BJ (cell line): ENCODE results near the gene CPA3. TPM values are rescaled to one million over a fixed set of nuclear protein-coding genes. Genes with fewer than 3 reads are reported as not detected.

Experiments
- CTCF ChIA-PET: fragments of 350-600 bp; formaldehyde crosslinking; extraction: SDS; loops from one replicate; lab custom pipeline; 2021; ENCODE audit warnings: antibody characterized with exemption, inconsistent platforms; lab: Yijun Ruan, JAX
- POLR2A ChIA-PET: fragments of 300-600 bp; sonication (Branson Sonifier 250); formaldehyde crosslinking; extraction: SDS; loops from one replicate; lab custom pipeline; 2021; ENCODE audit warnings: antibody characterized with exemption; lab: Charles Lee
- DNase-seq: peaks from one replicate; pipeline ENCODE4 v3.0.0-alpha.2; 2011; ENCODE audit warnings: low read depth
- H3K27me3 ChIP-seq: 2 replicates; pipeline ENCODE4 v1.6.0; 2011; ENCODE audit warnings: low read length; ENCODE audit not compliant: control insufficient read depth, insufficient read depth
- H3K36me3 ChIP-seq: 2 replicates; pipeline ENCODE4 v1.5.1; 2011; ENCODE audit warnings: low read length; ENCODE audit not compliant: control insufficient read depth, insufficient read depth
- H3K4me3 ChIP-seq: 2 replicates; pipeline ENCODE4 v1.5.1; 2011; ENCODE audit warnings: low read depth, mild to moderate bottlenecking, control low read depth, low read length
- polyA plus RNA-seq: library from polyadenylated mRNA; depleted of rRNA; stranded (reverse); fragments of >200 nt; gene quantifications from 2 replicates; pipeline ENCODE4 v1.2.3, GENCODE V29; 2011
- TF ChIP-seq, protein P1 (sequence below): IDR thresholded peaks from 2 replicates; pipeline ENCODE4 v1.5.1; 2011; ENCODE audit warnings: low read depth, mild to moderate bottlenecking, control low read depth, inconsistent platforms, low read length, moderate library complexity; ENCODE audit not compliant: insufficient read depth

CPA3 gene
- polyA plus RNA-seq, 1 experiment, result 3.1 TPM

DNA sequence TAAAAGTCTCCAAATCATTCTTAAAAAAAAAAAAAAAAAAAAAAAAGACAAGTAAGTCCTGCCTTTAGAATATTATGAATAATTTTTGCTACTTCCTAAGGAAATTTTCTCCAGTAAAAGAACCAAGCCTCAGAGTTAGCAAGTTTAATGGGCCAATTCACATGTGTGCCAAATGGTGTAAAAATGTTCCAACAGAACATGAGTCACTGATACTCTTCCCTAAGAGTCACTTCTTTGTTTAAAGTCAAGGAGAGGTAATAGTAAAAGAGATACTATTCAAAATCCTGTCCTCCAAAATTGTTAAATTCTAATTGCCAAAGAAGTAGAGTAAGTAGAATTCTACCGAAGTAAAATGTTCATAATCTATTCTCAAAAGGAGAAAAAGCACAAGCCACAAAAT lies 17.7 kb upstream of the CPA3 start:
- no peaks in the 10 kb centered on the region for H3K36me3 ChIP-seq
- H3K4me3 ChIP-seq, result no peak overlapping the region
- no peaks in the 10 kb centered on the region for H3K27me3 ChIP-seq
- no peak for DNase-seq
- ChIA-PET POLR2A (no interaction called here), CTCF (no interaction called here)
- TF ChIP-seq, protein P1, sequence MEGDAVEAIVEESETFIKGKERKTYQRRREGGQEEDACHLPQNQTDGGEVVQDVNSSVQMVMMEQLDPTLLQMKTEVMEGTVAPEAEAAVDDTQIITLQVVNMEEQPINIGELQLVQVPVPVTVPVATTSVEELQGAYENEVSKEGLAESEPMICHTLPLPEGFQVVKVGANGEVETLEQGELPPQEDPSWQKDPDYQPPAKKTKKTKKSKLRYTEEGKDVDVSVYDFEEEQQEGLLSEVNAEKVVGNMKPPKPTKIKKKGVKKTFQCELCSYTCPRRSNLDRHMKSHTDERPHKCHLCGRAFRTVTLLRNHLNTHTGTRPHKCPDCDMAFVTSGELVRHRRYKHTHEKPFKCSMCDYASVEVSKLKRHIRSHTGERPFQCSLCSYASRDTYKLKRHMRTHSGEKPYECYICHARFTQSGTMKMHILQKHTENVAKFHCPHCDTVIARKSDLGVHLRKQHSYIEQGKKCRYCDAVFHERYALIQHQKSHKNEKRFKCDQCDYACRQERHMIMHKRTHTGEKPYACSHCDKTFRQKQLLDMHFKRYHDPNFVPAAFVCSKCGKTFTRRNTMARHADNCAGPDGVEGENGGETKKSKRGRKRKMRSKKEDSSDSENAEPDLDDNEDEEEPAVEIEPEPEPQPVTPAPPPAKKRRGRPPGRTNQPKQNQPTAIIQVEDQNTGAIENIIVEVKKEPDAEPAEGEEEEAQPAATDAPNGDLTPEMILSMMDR, result no peak

DNA sequence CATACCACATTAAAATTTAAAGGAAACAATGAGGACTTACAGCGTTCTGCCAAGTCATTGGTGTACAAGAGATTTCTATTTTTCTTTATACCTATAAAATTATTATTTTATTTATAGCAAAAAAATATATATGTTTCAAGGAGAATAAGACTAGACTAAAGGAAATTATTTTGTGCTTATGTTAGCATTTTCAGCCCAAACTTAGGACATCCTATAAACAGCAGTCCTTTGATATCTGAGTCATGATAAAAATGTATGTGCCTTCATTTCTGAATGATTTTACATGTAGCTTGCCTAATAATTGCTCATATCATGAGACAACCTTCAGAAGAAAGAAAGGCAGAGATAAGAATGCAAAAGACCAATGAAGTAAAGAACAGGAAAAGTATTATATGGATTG lies 16.7 kb upstream of the CPA3 start:
- TF ChIP-seq, protein P1, result no peak
- Histone ChIP-seq H3K4me3 (no peak overlapping the region), H3K27me3 (no peaks in the 10 kb centered on the region), H3K36me3 (no peaks in the 10 kb centered on the region)
- POLR2A ChIA-PET, result no interaction called here
- CTCF ChIA-PET, result no interaction called here
- no peak for DNase-seq

DNA sequence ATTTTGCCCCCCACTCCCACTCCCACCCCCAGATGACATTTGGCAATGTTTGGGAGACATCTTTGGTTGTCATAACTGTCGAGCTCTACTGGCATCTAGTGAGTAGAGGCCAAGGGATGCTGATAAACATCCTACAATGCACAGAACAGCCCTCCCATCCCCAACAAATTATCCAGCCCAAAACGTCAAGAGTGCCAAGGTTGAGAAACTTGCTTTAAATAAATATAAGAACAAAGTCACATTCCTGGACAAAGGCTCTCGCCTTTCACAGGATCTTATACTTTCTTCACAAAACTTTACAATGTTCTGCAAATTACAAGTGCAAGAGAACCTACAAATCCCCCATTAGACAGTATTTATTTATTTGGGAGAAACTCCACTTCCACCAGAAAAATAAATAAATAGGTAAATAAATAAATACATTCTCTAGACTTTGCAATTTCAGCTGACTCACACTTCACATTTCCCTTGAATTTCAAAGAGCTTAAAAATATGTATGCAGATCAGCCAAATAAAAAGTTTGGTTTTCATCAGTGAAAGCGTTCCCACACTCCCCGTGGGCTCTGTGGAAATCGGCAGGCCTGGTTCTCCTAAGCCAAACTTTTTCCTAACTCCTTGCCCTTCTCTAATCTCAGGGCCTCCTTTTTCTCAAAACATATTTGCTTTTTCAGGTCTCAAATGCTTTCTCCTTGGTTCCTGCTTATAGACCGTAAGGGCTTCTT lies 12.7 kb upstream of the CPA3 start:
- no peak overlapping the region for H3K4me3 ChIP-seq
- ChIA-PET POLR2A (no interaction called here), CTCF (interaction anchor here (0.8 to 2.6 kb wide), 4 partner anchors 8 to 94 kb away, joined by 3 to 9 read pairs (median 5); no protein-coding TSS in a partner anchor)
- TF ChIP-seq, protein P1, result no peak
- H3K36me3 ChIP-seq, result no peaks in the 10 kb centered on the region
- no peak for DNase-seq
- H3K27me3 ChIP-seq, result no peaks in the 10 kb centered on the region; the same call in 1 of the 2 replicates

DNA sequence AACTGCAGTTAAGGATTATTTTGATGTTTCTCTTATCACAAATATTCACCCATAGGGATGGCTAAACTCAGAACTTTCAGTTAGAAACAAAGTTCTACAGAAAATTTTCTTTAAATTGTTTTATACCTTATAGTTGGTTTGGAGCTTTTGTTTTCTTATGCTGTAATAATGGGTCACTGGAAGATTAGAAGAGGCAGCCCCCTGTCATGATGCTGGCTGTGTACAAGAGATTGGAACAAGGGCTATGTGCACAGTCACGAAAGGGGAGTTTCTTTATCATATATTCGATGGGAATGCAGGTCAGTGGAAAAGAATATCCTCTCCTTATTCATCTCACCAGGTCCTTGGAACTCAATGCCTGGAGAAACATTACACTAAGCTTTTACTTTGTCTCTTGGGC lies 12.0 kb upstream of the CPA3 start:
- Histone ChIP-seq H3K27me3 (no peaks in the 10 kb centered on the region; the same call in 1 of the 2 replicates), H3K4me3 (no peak overlapping the region), H3K36me3 (no peaks in the 10 kb centered on the region)
- CTCF ChIA-PET, result interaction anchor here (0.6 to 2.6 kb wide), 5 partner anchors 9 to 98 kb away, joined by 3 to 9 read pairs (median 4); no protein-coding TSS in a partner anchor
- DNase-seq, result no peak
- TF ChIP-seq, protein P1, result no peak
- POLR2A ChIA-PET, result no interaction called here

DNA sequence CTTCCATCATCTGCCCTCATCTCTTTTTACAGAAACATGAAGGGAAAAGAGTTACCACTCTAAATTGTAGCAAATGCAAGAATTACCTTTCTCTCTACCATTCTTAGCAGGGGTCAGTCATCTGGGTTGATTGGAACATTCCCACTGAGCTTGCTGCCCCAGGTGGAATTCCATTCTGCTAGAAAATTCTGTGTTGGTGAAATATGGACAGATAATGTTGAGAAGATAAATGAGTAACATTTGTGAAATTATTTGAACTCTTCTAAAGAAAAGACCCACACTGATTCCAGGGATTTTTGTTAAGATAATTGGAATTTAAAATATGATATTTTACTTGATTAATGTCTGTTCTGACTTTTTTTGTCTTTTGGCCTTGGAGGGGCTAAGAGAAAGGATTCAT lies 11.0 kb upstream of the CPA3 start:
- no peak overlapping the region for H3K4me3 ChIP-seq
- no peak for DNase-seq
- ChIA-PET POLR2A (no interaction called here), CTCF (interaction anchor here (1.4 to 2.6 kb wide), 3 partner anchors 8 to 97 kb away, joined by 4 to 9 read pairs (median 4); no protein-coding TSS in a partner anchor)
- H3K36me3 ChIP-seq, result no peaks in the 10 kb centered on the region
- no peaks in the 10 kb centered on the region; the same call in 1 of the 2 replicates for H3K27me3 ChIP-seq
- TF ChIP-seq, protein P1, result no peak
